Testis (tissue), 2 donors: ENCODE results near the gene ARL6.

ENCODE experiments used
- CTCF ChIP-seq, 3 experiments: fragments of 450-650 bp in 2 of 3; fragments of 200-600 bp in 1 of 3; sonication (generic) in 1 of 3; IDR thresholded peaks; one replicate each; pipeline ENCODE4 v1.5.1; 2016 to 2019; ENCODE audit warnings: antibody characterized with exemption in 3 of 3, mild to moderate bottlenecking in 2 of 3, moderate library complexity in 1 of 3
- POLR2A ChIP-seq: fragments of 450-650 bp; IDR thresholded peaks from one replicate; pipeline ENCODE4 v1.6.1; 2017; ENCODE audit warnings: antibody characterized with exemption, mild to moderate bottlenecking, moderate library complexity

GRCh38 chr3:97763586-97764406 lies 762 bp upstream of the ARL6 start:
- TF ChIP-seq CTCF (IDR thresholded peaks at IDR 0.05): no peak
- TF ChIP-seq POLR2A: no peak
